DND-41 (cell line): ENCODE measurements around the gene RETSAT.

Experiments
- EZH2 ChIP-seq: IDR thresholded peaks from 3 replicates; pipeline ENCODE4 v1.6.1; 2012; ENCODE audit warnings: borderline replicate concordance, low read depth, mild to moderate bottlenecking, moderate library complexity, low read length, inconsistent platforms; ENCODE audit not compliant: severe bottlenecking
- TF ChIP-seq, protein P1 (sequence below): IDR thresholded peaks from 2 replicates; pipeline ENCODE4 v1.5.1; 2012; ENCODE audit warnings: borderline replicate concordance, low read length, moderate library complexity, mild to moderate bottlenecking; ENCODE audit not compliant: poor library complexity, severe bottlenecking; ENCODE audit errors: extremely low read depth

DNA sequence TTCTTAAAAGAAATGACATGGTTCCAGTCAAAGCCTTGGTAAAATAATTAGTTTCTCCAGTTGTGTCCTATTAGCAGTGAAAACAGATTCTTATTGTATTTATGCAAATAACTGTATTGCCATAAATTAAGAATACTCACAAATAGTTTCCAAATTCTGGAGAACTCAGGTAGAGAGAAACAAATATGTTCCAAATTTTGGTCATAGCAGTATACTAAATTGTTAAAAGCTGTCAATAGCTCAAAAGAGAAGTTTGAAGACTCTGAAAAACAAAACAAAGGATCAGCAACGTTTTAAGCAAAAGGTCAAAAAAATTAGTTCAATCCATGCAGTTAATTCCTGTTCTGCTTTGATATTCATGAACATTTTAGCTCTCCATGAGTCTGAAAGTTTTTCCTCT is 25.7 kb upstream of the RETSAT start:
- TF ChIP-seq, protein P1, sequence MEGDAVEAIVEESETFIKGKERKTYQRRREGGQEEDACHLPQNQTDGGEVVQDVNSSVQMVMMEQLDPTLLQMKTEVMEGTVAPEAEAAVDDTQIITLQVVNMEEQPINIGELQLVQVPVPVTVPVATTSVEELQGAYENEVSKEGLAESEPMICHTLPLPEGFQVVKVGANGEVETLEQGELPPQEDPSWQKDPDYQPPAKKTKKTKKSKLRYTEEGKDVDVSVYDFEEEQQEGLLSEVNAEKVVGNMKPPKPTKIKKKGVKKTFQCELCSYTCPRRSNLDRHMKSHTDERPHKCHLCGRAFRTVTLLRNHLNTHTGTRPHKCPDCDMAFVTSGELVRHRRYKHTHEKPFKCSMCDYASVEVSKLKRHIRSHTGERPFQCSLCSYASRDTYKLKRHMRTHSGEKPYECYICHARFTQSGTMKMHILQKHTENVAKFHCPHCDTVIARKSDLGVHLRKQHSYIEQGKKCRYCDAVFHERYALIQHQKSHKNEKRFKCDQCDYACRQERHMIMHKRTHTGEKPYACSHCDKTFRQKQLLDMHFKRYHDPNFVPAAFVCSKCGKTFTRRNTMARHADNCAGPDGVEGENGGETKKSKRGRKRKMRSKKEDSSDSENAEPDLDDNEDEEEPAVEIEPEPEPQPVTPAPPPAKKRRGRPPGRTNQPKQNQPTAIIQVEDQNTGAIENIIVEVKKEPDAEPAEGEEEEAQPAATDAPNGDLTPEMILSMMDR, result no peak
- TF ChIP-seq EZH2, result no peak
